Measurements from ENCODE around the gene TEX13C.
"Not testable (repeated sequence)": the region's sequence is repeated elsewhere in the genome, so short reads cannot be mapped to it uniquely, and the experiment has no call there.

The TEX13C gene

GRCh38 chrX:125319646-125320521, at the start of gene TEX13C:
Gene TEX13C (plus strand): TSS chrX:125319871. CDS start chrX:125320120, 249 bp downstream.
- no peak for DNase-seq

GRCh38 chrX:125287282-125287681, 32.4 kb upstream of the TEX13C start:
- no peak for DNase-seq

- DNase-seq = no peak
Measured at GRCh38 chrX:125288343-125288742, 31.3 kb upstream of the TEX13C start.

GRCh38 chrX:125289209-125289608, 30.5 kb upstream of the TEX13C start:
- DNase-seq = no peak

- DNase-seq = no peak
Measured at GRCh38 chrX:125289920-125290319, 29.8 kb upstream of the TEX13C start.

GRCh38 chrX:125291124-125291523, 28.5 kb upstream of the TEX13C start:
- no peak for DNase-seq

GRCh38 chrX:125293850-125294780, 25.6 kb upstream of the TEX13C start:
- DNase-seq = peak in 1 of 3 donors; percentile 40

- DNase-seq = peak in 1 of 3 donors; percentile 26
Measured at GRCh38 chrX:125295337-125295736, 24.3 kb upstream of the TEX13C start.

- no peak for DNase-seq
Measured at GRCh38 chrX:125298871-125299270, 20.8 kb upstream of the TEX13C start.

GRCh38 chrX:125306335-125306866, 13.3 kb upstream of the TEX13C start:
- DNase-seq = no peak

- no peak for DNase-seq
Measured at GRCh38 chrX:125308653-125309052, 11.0 kb upstream of the TEX13C start.

GRCh38 chrX:125319166-125319565, 505 bp upstream of the TEX13C start:
- not testable (repeated sequence) for DNase-seq

GRCh38 chrX:125322431-125322830, 2.8 kb downstream of the TEX13C start:
- DNase-seq = no peak

GRCh38 chrX:125326599-125326998, 6.9 kb downstream of the TEX13C start:
- no peak for DNase-seq

- DNase-seq = no peak
Measured at GRCh38 chrX:125327891-125328290, 8.2 kb downstream of the TEX13C start.

GRCh38 chrX:125333583-125333982, 13.9 kb downstream of the TEX13C start:
- no peak for DNase-seq

GRCh38 chrX:125340490-125340889, 20.8 kb downstream of the TEX13C start:
- DNase-seq = no peak

GRCh38 chrX:125374169-125374568, 54.5 kb downstream of the TEX13C start:
- DNase-seq = no peak

All from suppressor macrophage treated with lipopolysaccharide for 1 hour (primary cell).